ENCODE measurements around the gene MYPN.
"Not testable (repeated sequence)": the region's sequence is repeated elsewhere in the genome, so short reads cannot be mapped to it uniquely, and the experiment has no call there.

MYPN gene

DNA sequence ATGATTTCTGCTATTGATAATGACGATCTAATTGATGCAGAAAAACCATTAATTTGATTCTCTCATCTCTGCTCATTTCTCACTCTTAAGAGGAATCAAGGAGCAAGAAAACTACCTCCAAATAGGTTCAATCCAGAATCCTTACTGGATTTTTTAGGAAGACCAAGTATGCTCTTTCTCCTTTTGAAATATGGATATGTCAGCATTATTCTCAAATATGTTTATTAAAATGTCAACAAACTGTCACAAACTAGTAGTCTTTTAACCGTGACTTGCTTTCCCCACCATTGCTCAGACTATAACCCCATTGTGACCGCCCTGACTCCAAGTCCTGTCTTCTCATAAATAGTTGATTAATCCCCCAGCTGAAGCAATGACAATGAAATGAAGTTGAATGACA lies 123.8 kb downstream of the MYPN start:
- no peak for DNase-seq

DNA sequence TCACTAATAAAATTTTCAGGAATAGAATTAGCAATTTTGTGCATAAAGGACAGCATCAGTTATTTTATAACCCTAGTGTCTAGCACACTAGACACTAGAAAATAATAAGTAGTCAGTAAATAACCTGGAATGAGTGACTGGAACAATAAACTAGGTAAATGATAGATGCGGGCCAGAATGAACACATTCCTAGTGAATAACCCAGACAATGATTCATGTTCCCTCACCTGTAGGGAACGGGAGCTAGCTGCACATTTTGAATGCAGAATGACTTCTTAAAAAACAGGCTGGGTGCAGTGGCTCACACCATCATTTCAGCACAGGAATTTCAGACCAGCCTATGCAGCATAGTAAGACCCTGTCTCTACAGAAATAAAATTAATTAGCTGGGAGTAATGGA lies 125.8 kb downstream of the MYPN start:
- DNase-seq: no peak

DNA sequence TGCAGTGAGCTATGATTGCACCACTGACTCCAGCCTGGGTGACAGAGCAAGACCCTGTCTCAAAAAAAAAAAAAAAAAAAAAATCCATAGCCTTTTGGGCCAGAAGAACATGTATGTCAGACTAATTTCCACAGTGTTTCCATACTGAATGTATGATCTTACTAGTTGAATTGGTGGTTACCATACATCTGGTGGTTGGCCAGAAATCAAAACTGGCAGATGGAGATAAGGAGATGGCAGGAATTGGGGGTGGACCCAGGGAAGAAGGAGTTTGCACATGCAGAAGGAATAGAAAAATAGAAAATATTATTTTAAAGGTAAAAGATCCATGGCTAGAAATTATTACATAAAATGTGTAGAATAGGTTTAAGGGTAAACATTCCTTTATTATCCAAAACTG lies 126.3 kb downstream of the MYPN start:
- peak; percentile 63 for DNase-seq

DNA sequence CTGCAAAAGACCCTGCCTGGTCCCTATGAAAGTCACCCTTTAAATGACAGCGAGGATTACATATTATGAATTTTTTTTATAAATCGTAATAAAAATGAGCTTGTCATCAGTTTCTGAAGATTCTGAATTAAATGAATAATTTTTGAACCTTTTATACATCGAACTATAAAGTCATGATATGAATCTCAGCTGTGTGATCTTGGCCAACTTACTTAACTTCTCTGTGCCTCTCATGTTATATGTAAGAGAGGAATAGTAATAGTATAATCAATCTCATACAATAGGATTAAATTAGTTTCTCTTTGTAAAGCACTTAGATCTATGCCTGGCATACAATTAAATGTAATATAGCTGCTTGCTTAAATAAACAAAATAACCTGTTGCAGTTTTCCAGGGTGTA lies 127.9 kb downstream of the MYPN start:
- DNase-seq: no peak

DNA sequence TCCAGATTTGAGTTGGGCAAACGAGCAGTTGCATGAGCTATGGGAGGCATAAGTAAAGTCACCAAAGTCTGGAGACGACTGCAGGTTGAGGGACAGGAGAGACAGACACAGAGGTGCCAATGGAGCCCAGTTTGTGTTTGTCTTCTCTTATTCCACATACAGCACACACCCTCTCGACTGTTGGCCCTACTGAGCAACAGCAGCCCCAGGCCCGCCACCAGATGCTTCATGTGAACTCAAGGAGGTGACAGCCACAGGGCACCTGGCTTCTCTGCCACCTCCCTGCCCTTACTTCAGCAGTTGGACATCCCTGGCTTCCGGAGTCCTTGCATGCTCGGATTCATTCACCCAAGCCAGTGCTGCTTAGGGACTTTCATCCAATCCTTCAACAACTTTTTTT lies 129.1 kb downstream of the MYPN start:
- DNase-seq: no peak

DNA sequence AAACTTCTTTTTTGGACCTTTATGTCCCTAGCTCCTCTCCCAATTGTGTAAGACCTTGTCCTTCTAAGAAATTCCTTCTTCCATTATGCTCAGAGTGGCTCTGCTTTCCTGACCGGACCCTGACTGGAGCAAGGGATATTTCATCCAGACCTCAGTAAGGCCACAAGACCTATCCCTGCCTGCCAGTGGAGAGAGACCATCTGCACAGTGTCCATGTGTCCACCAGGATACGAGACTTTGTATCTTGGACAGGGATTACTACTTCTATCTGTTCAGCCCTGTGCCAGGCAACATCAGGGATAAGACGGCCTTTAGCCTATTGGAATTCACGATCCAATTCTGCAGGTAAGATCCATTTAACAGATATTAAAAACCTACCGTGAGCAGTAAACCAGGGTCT lies 129.8 kb downstream of the MYPN start:
- no peak for DNase-seq

- no peak for DNase-seq
Measured at GRCh38 chr10:68239596-68240150, 130.4 kb downstream of the MYPN start.

DNA sequence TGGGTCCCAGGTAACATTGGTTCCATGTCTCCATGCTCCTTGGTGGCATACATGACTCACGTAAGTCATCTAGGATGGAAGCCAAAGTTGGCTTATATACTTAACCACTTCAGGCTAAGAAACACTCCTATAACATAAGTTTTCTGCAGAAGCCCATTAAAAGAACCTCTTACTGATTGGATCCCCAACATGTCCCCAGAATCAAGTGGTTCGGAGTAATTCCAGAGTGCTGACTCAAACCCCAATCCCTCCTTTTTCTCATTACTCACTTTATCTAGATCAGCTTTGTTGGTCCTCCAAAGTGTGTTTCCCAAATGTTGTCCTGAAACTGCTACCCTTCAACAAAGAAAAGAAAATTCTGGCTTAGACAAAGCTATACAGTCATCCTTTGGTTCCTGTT lies 132.8 kb downstream of the MYPN start:
- DNase-seq: no peak

DNA sequence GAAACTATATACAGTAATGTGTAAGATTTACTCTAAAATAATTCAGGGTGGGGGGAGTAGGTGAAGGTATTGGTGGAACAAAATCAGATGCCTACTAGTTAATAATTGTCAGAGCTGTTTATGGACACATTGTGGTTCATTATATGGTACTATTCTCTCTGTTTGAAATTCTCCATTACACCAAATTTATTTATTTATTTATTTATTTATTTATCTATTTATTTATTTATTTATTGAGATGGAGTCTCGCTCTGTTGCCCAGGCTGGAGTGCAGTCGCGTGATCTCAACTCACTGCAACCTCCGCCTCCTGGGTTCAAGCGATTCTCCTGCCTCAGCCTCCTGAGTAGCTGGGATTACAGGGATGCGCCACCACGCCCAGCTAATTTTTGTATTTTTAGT lies 137.1 kb downstream of the MYPN start:
- not testable (repeated sequence) for DNase-seq

GRCh38 chr10:68247931-68248330 lies 138.6 kb downstream of the MYPN start:
- no peak for DNase-seq

GRCh38 chr10:68249297-68249696 lies 140.0 kb downstream of the MYPN start:
- no peak for DNase-seq

DNA sequence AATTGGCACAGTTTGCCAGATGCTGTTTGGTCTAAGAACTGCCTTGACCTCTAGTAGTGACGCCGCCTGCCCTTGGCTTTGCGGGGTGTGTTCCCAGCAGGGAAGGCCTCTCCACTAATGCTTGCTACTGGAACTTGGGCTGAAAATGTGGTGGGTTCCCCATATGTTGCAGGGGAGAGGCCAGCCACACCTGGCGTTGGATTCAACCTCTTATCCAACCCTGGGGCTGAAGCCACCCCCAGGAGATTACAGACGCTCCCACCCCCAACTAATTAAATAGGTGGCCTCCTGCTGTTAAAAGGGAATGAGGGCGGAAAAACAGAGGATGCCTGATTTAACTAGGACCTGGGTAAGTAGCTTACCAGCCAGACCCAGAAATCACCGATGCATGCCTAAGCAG lies 141.9 kb downstream of the MYPN start:
- DNase-seq: no peak

- no peak for DNase-seq
Measured at GRCh38 chr10:68251625-68252495, 142.6 kb downstream of the MYPN start.

DNA sequence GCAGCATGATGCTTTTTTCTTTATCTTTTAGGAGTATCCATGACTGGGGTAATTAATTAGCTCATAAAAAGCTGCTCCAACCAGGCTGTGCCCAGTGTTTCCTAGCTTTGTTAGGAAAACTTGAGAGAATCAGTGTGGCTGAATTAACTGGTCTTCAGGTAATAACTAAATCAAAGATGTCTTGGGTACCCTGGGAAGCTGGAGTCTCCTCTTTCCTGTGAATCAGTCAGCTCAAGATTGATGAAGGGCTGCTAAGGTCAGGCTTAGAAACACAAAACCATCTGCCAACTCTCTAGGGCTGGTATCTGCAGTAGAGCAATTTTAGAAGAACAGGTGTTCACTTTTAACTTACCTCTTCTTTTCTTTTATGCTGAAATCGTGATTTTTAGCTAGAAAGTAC lies 144.1 kb downstream of the MYPN start:
- DNase-seq: no peak

DNA sequence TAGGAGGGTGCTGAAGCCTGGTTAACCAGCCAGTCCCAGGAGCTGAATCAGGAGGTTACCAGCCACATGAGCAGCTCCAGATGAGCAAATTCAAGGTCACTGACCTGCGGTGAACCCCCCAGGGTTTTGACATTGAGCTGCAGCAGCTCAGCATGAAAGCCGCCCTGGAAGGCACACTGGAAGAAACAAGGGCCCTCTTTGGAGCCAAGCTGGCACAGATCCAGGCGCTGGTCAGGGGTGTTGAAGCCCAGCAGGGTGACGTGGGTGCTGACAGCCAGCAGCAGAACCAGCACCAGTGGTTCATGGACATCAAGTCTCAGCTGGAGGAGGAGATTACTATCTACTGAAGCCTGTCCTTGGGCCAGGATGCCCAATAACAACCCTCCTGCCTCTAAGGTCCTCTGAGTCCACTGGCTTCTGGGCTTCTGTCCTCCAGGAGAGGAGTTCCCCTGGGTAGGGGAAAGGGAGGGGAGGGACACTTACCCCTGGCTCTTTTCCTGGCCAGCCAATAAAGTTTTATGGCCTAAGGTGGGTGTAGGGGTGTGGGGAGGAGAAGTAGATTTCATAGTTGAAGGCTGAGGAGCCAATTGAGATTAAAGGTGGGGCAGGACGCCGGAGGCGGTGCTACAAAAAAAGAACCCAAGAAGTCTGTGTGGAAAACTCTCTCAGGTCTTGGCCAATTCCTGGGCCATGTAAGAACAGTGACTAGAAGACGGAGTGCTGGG lies 152.0 kb downstream of the MYPN start:
- no peak for DNase-seq
